HCEC 1CT (cell line): ENCODE data around the gene FOXC1.

Experiments used
- DNase-seq: peaks from one replicate; pipeline ENCODE4 v3.0.0-alpha.2; 2017

Gene FOXC1

GRCh38 chr6:1612974-1613306 is 3.2 kb downstream of the FOXC1 start:
- peak; percentile 65 for DNase-seq

- DNase-seq: no peak
These were observed 3.6 kb downstream of the FOXC1 start for GRCh38 chr6:1613346-1613687.

- no peak for DNase-seq
These were observed 4.2 kb downstream of the FOXC1 start for GRCh38 chr6:1613688-1614447.

- DNase-seq: no peak
These were observed 4.9 kb downstream of the FOXC1 start for GRCh38 chr6:1614448-1615150.

GRCh38 chr6:1615151-1615852 is 5.6 kb downstream of the FOXC1 start:
- no peak for DNase-seq

- no peak for DNase-seq
These were observed 6.2 kb downstream of the FOXC1 start for GRCh38 chr6:1615853-1616420.

- DNase-seq: no peak
These were observed 7.2 kb downstream of the FOXC1 start for GRCh38 chr6:1616701-1617463.

- DNase-seq: no peak
These were observed 8.0 kb downstream of the FOXC1 start for GRCh38 chr6:1617466-1618310.

- no peak for DNase-seq
These were observed 8.8 kb downstream of the FOXC1 start for GRCh38 chr6:1618311-1619097.

- no peak for DNase-seq
These were observed 9.5 kb downstream of the FOXC1 start for GRCh38 chr6:1619098-1619672.

- DNase-seq: no peak
These were observed 10.2 kb downstream of the FOXC1 start for GRCh38 chr6:1619673-1620503.

GRCh38 chr6:1620504-1621069 is 10.9 kb downstream of the FOXC1 start:
- DNase-seq: no peak

GRCh38 chr6:1621070-1621701 is 11.5 kb downstream of the FOXC1 start:
- DNase-seq: no peak

- no peak for DNase-seq
These were observed 12.6 kb downstream of the FOXC1 start for GRCh38 chr6:1622220-1622850.

- no peak for DNase-seq
These were observed 13.4 kb downstream of the FOXC1 start for GRCh38 chr6:1622851-1623768.

GRCh38 chr6:1623769-1624057 is 14.0 kb downstream of the FOXC1 start:
- no peak for DNase-seq

- no peak for DNase-seq
These were observed 14.5 kb downstream of the FOXC1 start for GRCh38 chr6:1624058-1624850.
